ENCODE measurements around the gene TBC1D8. TPM values are rescaled to one million over a fixed set of nuclear protein-coding genes. Genes with fewer than 3 reads are reported as not detected.

The TBC1D8 gene
- total RNA-seq, 1 experiment from 2014 or later: 33.4 TPM

DNA sequence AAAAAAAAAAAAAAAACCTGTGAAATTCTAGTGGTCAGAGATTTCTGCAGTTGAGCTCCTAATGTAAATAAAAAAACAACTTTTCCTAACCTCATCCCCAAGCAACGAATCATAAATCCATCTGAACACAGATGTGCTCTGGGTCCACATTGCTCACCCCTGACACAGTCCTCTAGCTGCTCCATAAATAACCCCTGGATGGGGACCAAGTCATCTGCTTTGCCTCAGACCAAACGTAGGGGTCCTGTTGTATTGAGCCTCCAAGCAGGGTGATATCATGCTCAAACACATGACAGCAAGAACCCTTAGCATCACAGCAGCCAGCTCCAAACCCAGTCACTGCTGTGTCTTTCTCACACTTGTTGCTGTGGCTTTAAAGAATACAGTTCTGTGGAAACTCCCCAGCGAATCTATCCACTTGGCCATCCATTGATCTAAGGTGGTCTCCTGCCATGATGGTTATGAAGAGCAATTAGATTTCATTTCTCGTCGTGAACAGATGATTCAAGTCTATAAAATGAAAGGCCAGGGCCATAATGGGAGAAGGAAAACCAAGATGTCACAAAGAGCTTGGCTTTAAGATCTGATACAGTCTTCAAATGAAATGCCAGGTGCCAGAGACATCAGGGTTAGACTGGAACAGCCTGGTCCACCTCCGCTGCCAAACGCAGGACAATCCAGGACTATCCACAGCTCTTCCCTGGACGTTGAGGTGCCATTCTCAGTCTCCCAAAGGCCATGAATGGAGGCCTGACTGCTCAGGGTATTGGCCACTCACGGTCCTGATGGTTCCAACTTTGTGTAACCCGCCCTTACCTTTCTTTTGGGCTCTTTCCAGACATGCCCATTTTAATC is 39.0 kb downstream of the TBC1D8 start:
- DNase-seq (ENCODE audit: low spot score): no peak

DNA sequence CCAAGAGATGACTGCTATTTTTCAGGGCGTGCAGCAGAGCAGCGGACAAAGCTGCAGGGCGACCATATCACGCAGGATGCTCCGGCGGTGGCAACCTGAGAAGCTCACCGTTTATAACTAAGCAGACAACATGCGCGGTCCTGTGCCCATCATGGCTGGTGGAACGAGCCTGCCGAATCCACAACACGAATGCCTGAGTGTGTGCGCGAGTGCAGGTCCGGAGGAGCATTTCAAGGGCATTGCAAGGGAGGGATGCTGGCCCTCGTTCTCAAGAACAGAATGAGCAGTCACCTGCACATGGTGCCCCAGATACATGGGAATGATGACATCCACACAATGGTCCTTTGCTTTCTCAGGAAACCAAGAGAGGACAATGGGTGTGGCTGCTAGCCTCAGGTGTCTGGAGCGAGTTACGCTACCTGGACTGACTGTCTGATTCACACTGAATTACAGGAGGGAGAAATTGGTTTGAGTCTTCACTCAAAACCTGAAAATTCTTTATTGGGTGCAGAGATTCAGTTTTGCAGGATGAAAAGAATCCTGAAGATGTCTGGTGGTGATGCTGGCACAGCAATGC is 39.8 kb downstream of the TBC1D8 start:
- DNase-seq (ENCODE audit: low spot score): no peak

DNA sequence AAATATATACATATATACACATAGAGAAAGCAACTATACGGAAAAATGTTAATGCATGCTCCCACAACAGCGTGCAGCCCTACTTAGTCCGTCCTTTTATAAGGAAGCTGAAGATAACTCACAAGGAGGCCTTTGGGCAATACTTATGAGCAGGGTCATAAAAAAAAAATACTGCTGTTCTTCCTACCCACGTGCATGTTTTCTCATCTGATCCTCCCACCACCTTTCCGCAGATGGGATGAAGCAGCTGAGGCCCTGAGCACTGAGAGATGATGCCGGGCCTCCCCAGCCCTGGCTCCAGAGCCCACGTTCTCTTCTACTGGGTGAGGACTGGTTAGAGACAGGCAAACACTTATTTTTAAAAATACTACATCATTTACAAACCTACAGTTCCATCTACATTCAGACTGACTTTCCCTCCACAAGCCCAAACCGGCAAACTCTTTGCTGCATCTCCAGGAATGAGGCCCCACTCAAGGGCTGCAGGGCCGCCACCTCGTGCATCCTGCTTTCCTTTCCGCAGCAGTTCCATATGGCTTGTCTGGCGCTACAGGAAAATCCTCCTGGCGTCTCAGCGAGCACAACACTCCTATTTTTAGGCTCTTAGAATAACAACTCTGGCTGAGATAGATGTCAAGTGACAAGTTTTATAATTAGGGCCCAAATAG is 41.6 kb downstream of the TBC1D8 start:
- no peak for DNase-seq (ENCODE audit: low spot score)

DNA sequence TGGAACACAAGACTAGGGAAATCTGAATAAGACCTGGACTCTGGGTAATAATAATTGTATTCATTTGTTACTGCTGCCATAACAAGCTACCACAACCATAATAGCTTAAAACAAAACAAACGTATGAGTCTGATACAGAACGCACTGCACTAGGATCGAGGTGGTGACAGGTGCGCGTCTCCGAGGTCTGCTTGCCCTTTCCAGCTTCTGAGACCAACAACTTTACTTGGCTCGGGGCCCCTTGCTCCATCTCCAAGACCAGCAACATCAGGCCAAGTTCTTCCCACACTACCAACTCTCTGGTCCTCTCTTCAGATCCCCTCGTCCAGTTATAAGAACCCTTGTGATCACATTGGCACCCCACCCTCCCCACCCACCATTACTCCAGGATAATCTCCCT is 42.8 kb downstream of the TBC1D8 start:
- no peak for DNase-seq (ENCODE audit: low spot score)

DNA sequence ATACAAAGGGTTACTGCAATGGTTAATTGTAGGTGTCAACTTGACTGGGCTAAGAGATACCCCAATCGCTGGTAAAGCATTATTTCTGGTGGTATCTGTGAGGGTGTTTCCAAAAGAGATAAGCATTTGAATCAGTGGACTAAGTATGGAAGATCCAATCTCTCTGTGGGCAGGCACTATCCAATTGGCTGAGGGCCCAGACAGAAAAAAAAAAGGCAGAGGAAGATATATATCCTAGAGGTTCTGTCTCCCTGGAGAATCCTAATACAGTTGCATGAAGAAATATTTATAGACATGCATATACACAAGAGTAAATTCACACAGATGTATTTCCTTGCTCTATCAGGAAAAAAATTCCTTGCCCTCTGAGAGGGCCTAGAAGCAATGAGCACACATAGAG is 43.9 kb downstream of the TBC1D8 start:
- DNase-seq (ENCODE audit: low spot score): no peak

DNA sequence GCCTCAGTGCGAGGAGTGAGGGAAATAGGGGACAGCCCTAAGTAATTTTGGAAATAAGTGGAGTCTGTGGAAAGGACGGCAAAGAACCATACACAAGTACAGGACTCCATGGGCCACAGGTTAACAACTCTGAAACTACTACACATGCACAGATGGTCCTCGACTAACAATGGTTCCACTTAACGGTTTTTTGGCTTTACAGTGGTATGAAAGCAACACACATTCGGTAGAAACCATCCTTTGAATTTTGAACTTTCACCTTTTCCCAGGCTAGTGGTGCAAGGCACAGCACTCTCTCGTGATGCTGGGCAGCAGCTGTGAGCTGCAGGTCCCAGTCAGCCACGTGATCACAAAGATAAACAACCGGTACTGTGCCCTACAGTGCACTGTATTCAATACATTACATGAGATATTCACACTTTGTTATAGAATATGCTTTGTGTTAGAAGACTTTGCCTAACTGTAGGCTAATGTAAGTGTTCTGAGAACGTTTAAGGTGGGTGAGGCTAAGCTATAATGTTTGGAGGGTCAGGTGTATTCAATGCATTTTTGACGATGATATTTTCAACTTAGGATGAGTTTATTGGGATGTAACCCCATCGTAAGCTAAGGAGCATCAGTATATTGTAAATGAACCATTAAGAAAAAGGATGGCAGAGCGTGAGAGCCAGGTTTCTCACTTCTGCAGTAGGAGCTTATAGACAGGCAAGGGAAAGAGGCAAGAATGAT is 44.6 kb downstream of the TBC1D8 start:
- DNase-seq (ENCODE audit: low spot score): peak; percentile 44

DNA sequence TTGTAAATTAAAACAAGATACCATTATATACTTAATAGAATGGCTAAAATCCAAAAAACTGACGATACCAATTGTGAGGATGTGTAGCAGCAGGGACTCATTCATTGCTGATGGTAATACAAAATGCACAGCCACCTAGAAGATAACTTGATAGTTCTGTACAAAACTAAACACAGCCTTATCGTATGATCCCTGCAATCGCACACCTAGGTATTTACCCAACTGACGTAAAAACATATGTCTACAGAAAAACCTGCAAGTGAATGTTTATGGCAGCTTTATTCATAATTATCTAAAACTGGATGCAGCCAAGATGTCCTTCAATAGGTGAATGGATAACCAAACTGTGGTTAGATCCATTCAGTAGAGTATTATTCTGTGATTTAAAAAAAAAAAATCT is 45.5 kb downstream of the TBC1D8 start:
- no peak for DNase-seq (ENCODE audit: low spot score)

DNA sequence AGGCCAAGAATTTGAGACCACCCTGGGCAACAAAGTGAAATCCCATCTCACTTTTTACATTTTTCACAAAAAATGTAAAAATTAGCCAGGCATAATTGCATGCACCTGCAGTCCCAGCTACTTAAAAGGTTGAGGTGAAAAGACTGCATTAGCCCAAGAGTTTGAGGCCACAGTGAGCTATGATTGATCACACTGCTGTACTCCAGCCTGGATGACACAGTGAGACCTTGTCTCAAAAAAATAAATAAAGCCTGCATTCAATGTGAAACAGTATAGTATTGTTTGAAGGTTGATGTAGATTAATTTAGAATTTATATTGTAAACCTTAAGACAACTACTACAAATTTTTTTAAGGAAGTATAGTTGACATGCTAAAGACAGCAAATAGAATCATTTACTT is 53.5 kb downstream of the TBC1D8 start:
- DNase-seq (ENCODE audit: low spot score): no peak

DNA sequence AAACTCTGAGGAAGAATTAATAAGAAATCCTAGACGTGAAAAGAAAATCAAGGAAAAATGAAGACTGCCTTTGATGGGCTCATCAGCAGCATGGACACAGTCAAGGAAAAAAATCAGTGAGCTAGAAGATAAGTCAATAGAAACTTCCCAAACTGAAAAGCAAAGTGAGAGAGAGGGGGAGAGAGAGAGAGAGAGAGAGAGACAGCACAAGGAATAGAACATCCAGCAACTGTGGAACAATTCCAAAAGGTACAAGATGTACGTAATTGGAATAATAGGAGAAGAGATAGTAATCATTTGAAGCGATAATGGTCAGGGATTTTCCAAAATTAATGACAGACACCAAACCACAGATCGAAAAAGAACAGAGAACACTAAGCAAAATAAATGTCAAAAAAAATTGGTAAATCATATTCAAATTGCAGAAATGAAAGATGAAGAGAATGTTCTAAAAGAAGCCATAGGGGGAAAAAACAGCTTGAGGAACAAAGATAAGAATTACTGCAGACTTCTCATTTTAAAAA is 54.5 kb downstream of the TBC1D8 start:
- no peak for DNase-seq (ENCODE audit: low spot score)

DNA sequence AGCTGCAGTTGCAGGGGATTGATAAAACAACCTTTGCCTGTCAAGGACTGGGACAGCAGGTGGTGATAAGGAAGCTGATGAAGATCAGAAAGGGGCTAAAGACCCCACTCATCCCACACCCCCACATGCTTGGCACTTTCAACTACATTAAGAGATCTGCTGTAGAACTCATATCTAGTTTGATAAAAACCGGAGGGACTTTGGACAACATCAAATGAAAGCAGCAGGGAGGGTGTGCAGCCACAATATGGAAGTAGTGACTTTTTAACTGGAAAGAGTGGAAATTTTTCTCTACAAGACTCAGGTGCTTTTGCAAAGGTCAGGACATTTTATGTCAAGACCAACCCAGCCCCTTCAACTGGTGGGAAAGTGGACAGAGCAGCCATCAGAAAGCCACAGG is 56.8 kb downstream of the TBC1D8 start:
- no peak for DNase-seq (ENCODE audit: low spot score)

DNA sequence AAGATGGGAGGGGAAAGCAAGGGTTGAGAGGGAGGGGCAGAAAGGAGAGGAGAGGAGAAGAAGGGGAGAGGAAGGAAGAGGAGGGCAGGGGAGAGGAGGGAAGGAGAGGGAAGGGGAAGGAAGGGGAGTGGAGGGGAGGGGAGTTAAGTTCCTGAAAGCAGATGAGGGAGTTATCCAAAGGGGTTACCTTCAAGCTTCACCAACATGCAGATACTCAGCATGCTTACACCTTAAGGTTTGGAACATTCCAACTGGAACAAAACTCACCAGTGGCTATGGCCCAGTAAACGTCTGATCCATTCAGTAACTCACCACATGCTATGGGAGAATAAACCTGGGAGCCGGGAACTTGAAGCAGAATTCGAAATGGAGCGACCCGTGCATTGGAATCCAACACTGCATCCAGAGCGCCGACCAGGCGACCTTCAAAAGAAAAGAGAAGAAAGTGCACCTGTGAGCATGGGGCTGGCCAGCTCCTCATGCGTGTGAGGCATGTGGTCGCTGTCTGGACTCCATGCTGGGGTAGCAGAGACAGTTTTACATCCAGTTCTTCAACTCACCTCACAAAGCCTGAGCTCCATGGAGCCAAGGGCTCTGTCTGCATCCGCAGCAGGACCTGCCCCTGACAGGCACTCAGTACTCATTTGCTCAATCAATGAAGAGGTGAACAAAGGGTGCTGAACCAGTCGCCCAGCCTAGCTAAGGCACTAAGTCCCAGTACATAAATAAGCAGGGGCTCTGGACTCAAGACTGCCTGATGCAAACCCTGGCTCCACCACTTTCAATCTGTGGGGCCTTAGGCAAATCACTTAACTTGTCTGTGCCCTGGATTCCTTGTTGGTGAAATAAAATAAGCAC is 61.0 kb downstream of the TBC1D8 start:
- DNase-seq (ENCODE audit: low spot score): no peak

DNA sequence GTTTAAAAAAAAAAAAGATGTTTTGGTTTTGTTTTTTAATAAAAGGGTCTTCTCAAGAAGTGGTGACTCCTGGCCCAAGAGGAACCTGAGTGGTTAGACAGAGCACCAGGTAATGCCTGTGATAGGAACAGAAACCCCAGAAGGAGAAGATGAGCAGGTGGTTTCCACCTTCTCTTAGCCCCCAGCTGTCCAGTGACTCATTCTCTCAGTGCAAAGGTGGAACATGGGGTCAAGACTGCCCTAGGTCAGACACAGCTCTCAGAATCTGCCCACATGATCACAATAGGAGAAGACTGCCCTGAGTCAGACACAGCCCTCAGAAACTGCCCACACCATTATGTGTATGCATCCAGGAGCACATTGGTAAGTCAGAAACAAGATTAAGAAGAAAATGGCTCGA is 61.8 kb downstream of the TBC1D8 start:
- DNase-seq (ENCODE audit: low spot score): no peak

DNA sequence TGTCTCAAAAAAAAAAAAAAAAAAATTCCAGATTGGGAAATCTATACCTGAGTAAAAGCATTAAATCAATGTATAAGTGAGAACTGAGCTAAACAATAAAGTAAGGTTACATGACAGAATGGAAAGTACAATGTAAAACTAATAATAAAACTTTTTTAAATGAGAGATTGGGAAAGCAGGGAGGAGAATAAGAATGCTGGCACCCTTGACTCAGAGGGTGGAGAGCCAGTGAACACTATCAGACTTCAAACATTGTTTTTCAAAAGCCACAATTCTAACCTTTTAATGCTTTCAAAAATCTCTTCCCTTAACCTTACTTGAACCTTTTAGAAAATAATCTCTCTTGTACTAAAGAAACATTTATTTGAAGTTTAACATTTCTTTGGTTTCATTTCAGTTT is 63.5 kb downstream of the TBC1D8 start:
- DNase-seq (ENCODE audit: low spot score): peak; percentile 28

DNA sequence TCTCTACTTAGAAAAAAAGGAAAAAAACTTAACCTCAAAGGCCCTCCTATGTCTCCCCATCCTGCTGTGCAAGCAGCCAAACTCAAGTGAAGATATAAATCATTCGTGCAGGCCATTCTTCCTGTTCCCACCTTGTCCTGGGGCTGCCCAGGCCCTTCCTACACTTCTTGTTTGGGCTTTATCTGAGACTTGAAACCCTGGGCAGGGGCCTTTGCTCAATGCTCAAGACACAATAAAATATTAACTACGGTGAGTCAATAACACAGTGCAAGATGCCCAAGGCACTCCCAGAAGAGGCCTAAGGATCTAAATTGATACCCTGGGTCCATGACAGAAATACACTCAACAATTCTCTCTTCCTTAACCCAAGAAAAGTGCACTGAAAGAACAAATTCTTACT is 67.6 kb downstream of the TBC1D8 start:
- no peak for DNase-seq (ENCODE audit: low spot score)

DNA sequence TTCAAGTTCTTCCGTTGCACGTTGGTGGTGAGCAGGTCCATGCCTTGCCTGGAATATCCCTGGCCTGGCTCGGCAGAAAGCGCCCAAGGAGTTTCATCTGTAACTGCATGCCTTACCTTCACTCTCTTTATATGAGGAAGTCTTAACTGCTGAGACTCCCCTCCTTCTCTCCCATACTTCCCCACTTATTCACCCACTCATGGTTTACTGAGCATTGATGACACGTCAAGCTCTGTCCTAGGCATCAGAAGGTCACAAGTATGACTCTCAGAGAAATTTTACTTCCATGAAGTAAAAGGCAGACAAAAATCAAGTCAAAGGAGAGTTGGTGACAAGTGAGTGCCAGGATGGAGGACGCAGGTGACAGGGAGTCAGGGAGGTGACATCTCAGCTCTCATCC is 68.2 kb downstream of the TBC1D8 start:
- no peak for DNase-seq (ENCODE audit: low spot score)

DNA sequence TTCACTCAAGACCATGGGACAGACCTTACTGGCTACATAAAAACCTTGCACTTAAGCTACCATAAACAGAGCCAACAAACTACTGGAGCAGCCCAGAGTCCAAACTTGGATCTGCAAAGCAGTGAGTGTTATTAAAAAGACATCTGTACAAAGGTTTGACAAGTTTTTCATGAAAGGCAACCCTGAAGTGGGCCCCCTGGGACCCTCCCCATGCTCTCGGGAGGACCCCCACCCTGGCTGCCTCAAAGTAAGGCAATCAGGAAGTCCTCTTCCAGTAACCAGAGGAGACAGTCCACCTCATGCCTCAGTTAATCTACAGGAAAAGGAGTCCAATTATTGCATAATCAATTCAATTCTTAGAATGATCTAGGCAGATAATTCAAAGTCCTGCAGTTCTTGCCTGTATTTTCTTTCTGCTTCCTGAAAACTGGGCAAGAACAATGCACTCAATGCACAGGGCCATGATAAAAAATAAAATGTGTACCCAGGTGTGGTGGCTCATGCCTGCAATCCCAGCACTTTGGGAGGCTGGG is 69.7 kb downstream of the TBC1D8 start:
- DNase-seq (ENCODE audit: low spot score): no peak

DNA sequence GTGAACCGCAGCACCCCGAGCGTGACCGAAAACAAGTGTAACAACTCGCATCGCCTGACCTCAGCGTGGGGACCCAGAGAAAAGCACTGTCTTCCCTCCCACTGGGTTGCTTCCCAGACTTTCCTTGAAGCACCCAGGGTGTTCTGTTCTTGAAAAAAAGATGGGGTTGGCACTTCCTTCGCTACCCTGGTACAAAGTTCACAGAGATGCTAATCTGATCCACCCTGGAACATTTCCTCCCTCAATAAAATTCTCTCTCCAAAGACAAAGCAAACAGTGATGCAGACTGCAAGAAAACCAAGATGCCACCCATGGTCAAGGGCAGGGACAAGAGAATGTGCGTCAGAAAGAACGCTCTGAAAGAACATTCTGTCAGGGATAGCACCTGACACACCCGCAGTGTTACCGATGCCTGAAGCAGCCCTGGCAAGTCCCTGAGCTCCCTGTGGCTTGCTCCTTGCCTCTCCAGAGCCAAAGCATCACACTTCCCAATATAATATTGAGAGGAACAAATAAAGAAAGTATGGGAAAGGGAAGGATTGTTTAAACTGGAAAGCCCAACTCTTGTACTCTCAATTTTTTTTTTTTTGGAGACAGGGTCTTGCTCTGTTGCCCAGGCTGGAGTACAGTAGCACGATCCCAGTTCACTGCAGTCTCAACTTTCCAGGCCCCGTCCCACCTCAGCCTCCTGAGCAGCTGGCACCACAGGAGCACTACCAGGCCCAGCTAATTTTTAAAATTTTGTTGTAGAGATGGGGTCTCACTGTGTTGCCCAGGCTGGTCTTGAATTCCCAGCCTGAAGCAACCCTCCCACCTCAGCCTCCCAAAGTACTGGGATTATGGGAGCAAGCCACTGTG is 70.7 kb downstream of the TBC1D8 start:
- peak; percentile 88 for DNase-seq (ENCODE audit: low spot score)

DNA sequence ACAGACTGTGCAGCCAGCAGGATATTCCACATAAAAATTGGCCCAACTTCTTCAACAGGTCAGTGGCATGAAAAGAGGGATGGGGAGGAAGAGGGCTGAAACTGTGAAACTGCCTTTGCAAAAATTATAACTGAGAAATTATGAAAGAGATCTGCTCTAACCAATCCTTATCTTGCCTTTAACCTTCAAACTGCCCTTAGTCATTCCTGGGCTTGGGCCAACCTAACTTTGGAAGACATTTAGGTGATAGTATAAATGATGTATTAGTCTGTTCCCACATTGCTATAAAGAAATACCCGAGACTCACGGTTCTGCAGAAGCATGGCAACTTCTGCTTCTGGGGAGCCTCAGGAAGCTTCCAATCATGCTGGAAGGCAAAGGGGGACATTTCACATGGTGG is 74.6 kb downstream of the TBC1D8 start:
- DNase-seq (ENCODE audit: low spot score): no peak

DNA sequence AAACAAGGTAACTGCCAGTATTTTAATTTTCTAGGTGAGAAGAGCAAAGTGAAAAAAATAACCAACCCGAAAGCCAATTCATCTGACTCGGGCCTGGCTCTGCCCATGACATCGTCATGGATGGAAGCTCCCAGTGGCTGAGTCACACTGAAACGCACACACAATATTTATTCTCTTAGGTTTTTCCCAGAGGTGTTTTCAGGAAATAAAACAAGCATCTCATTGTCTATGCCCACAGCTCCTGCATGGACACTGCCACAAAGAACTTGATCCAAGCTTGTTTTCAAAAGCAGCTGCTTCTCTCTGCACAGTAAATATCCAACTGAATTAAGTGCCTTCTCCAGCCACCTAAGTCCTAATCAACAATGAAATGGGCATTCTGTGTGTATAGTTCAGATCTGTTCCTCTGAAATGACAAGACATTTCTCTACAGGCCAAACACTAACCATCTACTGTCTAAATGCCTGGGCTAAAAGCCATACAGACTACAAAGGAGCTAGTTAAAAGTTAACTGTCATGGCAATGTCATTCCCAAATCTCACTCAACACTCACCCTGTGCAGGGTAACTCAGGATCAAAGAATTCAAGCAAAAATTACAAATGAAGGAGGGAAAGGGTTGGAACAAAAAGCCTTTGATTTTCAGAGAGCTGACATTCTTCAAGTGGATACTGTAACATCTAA is 86.2 kb downstream of the TBC1D8 start:
- DNase-seq (ENCODE audit: low spot score): peak; percentile 90

Data from HT-29 (cell line).